Stimulated activated effector memory CD8-positive, alpha-beta T cell treated with anti-CD3 and anti-CD28 coated beads, Interleukin-12 subunit alpha, Interleukin-12 subunit beta, amount 100 ng/mL, for 72 hours (primary cell): Measurements from ENCODE around the gene TMEM44.

Experiments used
- ATAC-seq: fragments of 150-1000 bp; cut with Tn5 transposase; 2 replicates; pipeline ENCODE4 v1.10.0; 2021
- DNase-seq, 2 donors: peaks; one replicate each; pipeline ENCODE4 v3.0.0; 2021 to 2022; ENCODE audit warnings: low spot score in 2 of 2
- H3K27ac Mint-ChIP-seq: one replicate; pipeline ENCODE4 v1.8.0; 2022; ENCODE audit warnings: mild to moderate bottlenecking, mixed read lengths
- H3K36me3 Mint-ChIP-seq: one replicate; pipeline ENCODE4 v1.8.0; 2022; ENCODE audit warnings: mild to moderate bottlenecking, mixed read lengths
- H3K4me1 Mint-ChIP-seq: one replicate; pipeline ENCODE4 v1.8.0; 2022; ENCODE audit warnings: mixed read lengths
- H3K4me3 Mint-ChIP-seq: one replicate; pipeline ENCODE4 v1.8.0; 2022; ENCODE audit warnings: mild to moderate bottlenecking, mixed read lengths
- H3K9me3 Mint-ChIP-seq: one replicate; pipeline ENCODE4 v1.8.0; 2022; ENCODE audit warnings: mixed read lengths

Gene TMEM44

GRCh38 chr3:194584320-194584776 lies 48.9 kb downstream of the TMEM44 start:
- Mint-ChIP-seq H3K4me3 (peak overlapping the region; percentile 96), H3K9me3 (no peaks in the 10 kb centered on the region), H3K36me3 (peaks cover 12% of the 10 kb centered on the region), H3K4me1 (peaks cover 39% of the 10 kb centered on the region), H3K27ac (peak overlapping the region; percentile 97)
- DNase-seq (no peak), ATAC-seq (no peak)

- no peak for ATAC-seq
- Mint-ChIP-seq H3K4me3 (peak overlapping the region; percentile 32), H3K27ac (no peak overlapping the region), H3K9me3 (no peaks in the 10 kb centered on the region), H3K36me3 (peaks cover 12% of the 10 kb centered on the region), H3K4me1 (peaks cover 44% of the 10 kb centered on the region)
- no peak for DNase-seq
These were observed 50.9 kb downstream of the TMEM44 start for GRCh38 chr3:194582196-194582905.

GRCh38 chr3:194579091-194579606 lies 54.1 kb downstream of the TMEM44 start:
- Mint-ChIP-seq H3K9me3 (no peaks in the 10 kb centered on the region), H3K4me1 (peaks cover 15% of the 10 kb centered on the region), H3K4me3 (no peak overlapping the region), H3K27ac (no peak overlapping the region), H3K36me3 (peaks cover 5% of the 10 kb centered on the region)
- ATAC-seq = no peak
- no peak for DNase-seq

- Mint-ChIP-seq H3K4me1 (peaks cover 17% of the 10 kb centered on the region), H3K27ac (peak overlapping the region; percentile 79), H3K4me3 (no peak overlapping the region), H3K9me3 (no peaks in the 10 kb centered on the region), H3K36me3 (no peaks in the 10 kb centered on the region)
- ATAC-seq = peak; percentile 89
- DNase-seq = peak in 1 of 2 donors; percentile 67
These were observed 55.0 kb downstream of the TMEM44 start for GRCh38 chr3:194577986-194578905.

- Mint-ChIP-seq H3K4me1 (peaks cover 30% of the 10 kb centered on the region), H3K27ac (no peak overlapping the region), H3K4me3 (no peak overlapping the region), H3K9me3 (no peaks in the 10 kb centered on the region), H3K36me3 (no peaks in the 10 kb centered on the region)
- ATAC-seq (no peak), DNase-seq (no peak)
These were observed 57.6 kb downstream of the TMEM44 start for GRCh38 chr3:194575484-194576210.

- no peak overlapping the region for H3K27ac Mint-ChIP-seq
- ATAC-seq = no peak
These were observed 58.4 kb downstream of the TMEM44 start for GRCh38 chr3:194574639-194575483.

GRCh38 chr3:194573680-194574437 lies 59.4 kb downstream of the TMEM44 start:
- peak; percentile 85 for ATAC-seq
- Mint-ChIP-seq H3K4me1 (peaks cover 30% of the 10 kb centered on the region), H3K36me3 (no peaks in the 10 kb centered on the region), H3K4me3 (no peak overlapping the region), H3K27ac (peak overlapping the region; percentile 10), H3K9me3 (no peaks in the 10 kb centered on the region)
- DNase-seq = no peak

More at GRCh38 chr3:194574639-194575483, 58.4 kb downstream of the TMEM44 start:
- H3K4me1 Mint-ChIP-seq = peaks cover 30% of the 10 kb centered on the region
- H3K36me3 Mint-ChIP-seq = no peaks in the 10 kb centered on the region
- H3K4me3 Mint-ChIP-seq = no peak overlapping the region
- H3K9me3 Mint-ChIP-seq = no peaks in the 10 kb centered on the region
- no peak for DNase-seq

- ATAC-seq (no peak), DNase-seq (no peak)
- peaks cover 24% of the 10 kb centered on the region for H3K4me1 Mint-ChIP-seq
- H3K4me3 Mint-ChIP-seq = no peak overlapping the region
- no peaks in the 10 kb centered on the region for H3K36me3 Mint-ChIP-seq
- peak overlapping the region; percentile 10 for H3K27ac Mint-ChIP-seq
- no peaks in the 10 kb centered on the region for H3K9me3 Mint-ChIP-seq
These were observed 60.2 kb downstream of the TMEM44 start for GRCh38 chr3:194572944-194573491.

GRCh38 chr3:194572143-194572789 lies 61.0 kb downstream of the TMEM44 start:
- H3K27ac Mint-ChIP-seq = no peak overlapping the region
- no peak overlapping the region for H3K4me3 Mint-ChIP-seq
- no peak for DNase-seq
- peaks cover 20% of the 10 kb centered on the region for H3K4me1 Mint-ChIP-seq
- no peak for ATAC-seq
- no peaks in the 10 kb centered on the region for H3K36me3 Mint-ChIP-seq
- H3K9me3 Mint-ChIP-seq = no peaks in the 10 kb centered on the region

- H3K27ac Mint-ChIP-seq = no peak overlapping the region
- peaks cover 20% of the 10 kb centered on the region for H3K4me1 Mint-ChIP-seq
- DNase-seq (no peak), ATAC-seq (no peak)
- H3K9me3 Mint-ChIP-seq = no peaks in the 10 kb centered on the region
- H3K4me3 Mint-ChIP-seq = no peak overlapping the region
- no peaks in the 10 kb centered on the region for H3K36me3 Mint-ChIP-seq
These were observed 61.6 kb downstream of the TMEM44 start for GRCh38 chr3:194571491-194572142.

GRCh38 chr3:194570898-194571297 lies 62.3 kb downstream of the TMEM44 start:
- no peaks in the 10 kb centered on the region for H3K36me3 Mint-ChIP-seq
- no peaks in the 10 kb centered on the region for H3K9me3 Mint-ChIP-seq
- DNase-seq (no peak), ATAC-seq (no peak)
- no peak overlapping the region for H3K4me3 Mint-ChIP-seq
- H3K4me1 Mint-ChIP-seq = peaks cover 20% of the 10 kb centered on the region
- no peak overlapping the region for H3K27ac Mint-ChIP-seq

- Mint-ChIP-seq H3K9me3 (no peaks in the 10 kb centered on the region), H3K36me3 (no peaks in the 10 kb centered on the region), H3K4me1 (peaks cover 20% of the 10 kb centered on the region), H3K4me3 (no peak overlapping the region), H3K27ac (no peak overlapping the region)
- DNase-seq (no peak), ATAC-seq (no peak)
These were observed 63.0 kb downstream of the TMEM44 start for GRCh38 chr3:194570235-194570634.

- no peak overlapping the region for H3K4me3 Mint-ChIP-seq
- H3K4me1 Mint-ChIP-seq = peaks cover 20% of the 10 kb centered on the region
- no peak overlapping the region for H3K27ac Mint-ChIP-seq
- DNase-seq (no peak), ATAC-seq (no peak)
- no peaks in the 10 kb centered on the region for H3K36me3 Mint-ChIP-seq
- no peaks in the 10 kb centered on the region for H3K9me3 Mint-ChIP-seq
These were observed 64.0 kb downstream of the TMEM44 start for GRCh38 chr3:194569252-194569651.
